Measurements from ENCODE around the gene DHRSX.
A peak's percentile ranks its signal among the peaks of the same experiment; 100 is the strongest.
"Not testable (repeated sequence)": the region's sequence is repeated elsewhere in the genome, so short reads cannot be mapped to it uniquely, and the experiment has no call there.

DHRSX gene

DNA sequence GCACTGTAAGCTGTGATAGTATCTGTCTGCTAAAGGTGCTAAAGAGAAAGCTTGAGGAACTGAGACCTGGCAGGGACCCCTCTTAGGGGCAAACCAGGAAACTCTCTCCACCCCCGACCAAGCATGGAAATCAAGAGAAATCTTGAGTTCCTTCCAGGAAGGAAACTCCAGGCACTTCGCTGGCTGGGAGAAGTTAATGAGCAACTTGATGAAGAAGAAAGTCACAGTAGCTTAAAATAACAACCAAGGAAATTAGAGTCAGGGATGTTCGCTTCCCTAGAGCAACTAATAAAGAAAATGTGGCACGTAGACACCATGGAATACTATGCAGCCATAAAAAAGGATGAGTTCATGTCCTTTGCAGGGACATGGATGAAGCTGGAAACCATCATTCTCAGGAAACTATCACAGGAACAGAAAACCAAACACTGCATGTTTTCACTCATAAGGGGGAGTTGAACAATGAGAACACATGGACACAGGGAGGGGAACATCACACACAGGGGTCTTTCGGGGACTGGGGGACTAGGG, 188.7 kb downstream of the DHRSX start:
- DNase-seq: not testable (repeated sequence)

- no peak for DNase-seq
These were observed 189.3 kb downstream of the DHRSX start for GRCh38 chrX:2311501-2311900.

DNA sequence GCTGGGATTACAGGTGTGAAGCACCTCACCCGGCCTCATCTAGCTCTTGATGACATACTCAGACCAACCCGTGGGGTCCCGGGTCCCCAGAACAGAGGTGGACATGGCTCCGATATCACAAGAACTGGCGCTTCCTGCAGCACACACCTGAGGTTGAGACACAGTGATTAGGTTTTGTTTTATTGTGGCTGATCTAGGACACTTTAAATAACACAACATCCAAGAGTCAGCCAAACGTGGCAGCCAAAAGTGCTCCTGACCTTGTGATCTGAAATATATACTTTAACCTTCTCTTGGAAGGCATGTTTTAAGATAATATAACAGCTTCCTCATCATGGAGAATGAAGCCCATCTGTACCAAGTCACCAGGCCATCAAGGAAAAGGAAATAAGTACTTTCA, 198.9 kb downstream of the DHRSX start:
- no peak for DNase-seq

- no peak for DNase-seq
These were observed 200.9 kb downstream of the DHRSX start for GRCh38 chrX:2299871-2300270.

- DNase-seq: peak in 1 of 3 donors; percentile 21
These were observed 214.0 kb downstream of the DHRSX start for GRCh38 chrX:2286731-2287130.

- no peak for DNase-seq
These were observed 216.2 kb downstream of the DHRSX start for GRCh38 chrX:2284601-2285000.

- no peak for DNase-seq
These were observed 216.6 kb downstream of the DHRSX start for GRCh38 chrX:2284133-2284532.

DNA sequence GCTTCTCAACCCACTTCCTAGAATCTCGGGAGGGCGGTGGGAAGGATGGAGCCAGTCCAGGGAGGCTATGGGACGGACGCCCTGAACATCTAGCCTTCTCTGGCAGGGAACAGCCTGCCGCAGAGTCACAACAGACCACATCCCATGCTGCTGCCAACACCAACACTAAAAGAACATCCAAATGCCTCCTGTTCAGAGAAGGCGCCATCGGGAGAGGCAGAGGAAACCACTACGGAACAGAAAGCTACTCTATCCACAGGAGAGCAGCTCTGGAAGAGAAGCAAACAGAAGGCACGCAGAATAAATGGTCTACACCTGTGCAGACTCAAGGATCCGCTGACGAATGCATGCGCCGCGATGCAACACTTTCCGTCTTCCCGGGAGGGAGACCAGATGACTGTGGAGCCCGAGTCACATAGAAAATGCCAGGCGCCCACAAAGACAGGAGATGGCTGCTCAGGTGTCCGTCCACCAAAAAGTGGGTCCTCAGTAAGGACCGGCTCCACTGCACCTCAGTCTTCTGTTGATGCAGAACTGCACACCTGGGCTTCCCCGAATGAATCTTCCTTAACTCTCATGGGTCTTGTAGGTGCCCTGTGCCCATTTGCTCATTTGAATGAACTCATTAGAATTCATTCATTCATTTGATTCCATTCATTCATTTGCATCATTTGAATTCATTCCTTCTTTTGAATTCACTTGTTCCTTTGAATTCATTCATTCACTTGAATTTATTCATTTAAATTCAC, 217.5 kb downstream of the DHRSX start:
- DNase-seq: no peak

DNA sequence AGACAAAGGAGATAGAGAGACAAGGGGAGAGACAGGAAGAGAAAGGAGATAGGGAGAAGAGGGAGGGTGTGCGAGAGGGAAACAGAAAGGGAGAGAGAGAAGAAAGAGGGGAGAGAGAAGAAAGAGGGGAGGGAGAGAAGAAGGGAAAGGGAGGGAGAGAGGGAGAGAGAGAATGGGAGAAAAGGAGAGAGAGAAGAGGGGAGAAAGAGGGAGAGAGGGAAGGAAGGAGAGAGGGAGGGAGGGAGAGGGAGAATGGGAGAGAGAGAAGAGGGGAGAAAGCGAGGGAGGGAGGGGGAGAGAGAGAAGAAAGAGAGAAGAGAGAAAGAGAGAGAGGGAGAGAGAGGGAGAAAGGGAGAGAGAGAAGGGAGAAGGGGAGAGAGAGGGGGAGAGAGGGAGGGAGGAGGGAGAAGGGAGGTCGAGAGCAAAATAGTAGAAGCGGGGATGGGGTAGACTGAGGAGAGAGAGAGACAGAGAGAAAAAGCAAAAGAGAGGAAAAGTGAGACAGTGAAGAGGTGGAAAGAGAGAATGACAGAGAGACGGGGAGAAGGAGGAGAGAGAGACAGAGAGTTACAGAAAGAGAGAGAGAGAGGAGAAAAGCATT, 218.2 kb downstream of the DHRSX start:
- DNase-seq: no peak

DNA sequence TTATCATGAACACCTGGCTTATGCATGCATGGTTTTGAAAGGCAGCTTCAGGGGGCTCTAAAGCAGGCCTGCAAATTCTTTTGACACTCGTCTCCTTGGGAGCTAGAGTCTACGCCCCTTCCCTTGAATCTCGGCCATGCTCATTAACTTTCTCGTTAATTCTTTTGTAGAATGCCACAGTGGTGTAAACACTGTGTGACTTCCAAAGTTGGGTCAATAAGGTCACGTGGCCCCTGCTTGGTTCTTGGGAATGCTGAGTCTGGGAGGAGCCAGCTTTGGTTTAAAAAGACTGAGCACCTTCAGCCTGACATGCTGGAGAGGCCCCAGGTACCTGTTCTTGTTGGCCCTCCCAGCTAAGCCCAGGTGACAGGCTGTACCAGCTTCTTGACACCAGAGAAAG, 228.4 kb downstream of the DHRSX start:
- DNase-seq: no peak

DNA sequence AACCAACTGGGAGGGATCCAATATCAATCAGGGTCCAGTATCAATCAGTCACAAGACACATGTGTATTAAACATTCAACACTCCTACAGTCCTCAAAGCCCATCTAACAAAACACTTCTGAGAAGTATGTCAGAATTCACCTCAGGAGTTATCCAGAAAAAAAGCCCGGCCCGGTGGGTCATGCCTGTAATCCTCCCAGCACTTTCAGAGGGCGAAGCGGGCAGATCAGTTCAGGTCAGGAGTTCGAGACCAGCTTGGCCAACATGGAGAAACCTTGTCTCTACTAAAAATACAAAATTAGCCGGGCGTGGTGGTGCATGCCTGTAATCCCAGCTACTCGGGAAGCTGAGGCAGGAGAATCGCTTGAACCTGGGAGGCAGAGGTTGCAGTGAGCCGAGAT, 229.2 kb downstream of the DHRSX start:
- DNase-seq: not testable (repeated sequence)

DNA sequence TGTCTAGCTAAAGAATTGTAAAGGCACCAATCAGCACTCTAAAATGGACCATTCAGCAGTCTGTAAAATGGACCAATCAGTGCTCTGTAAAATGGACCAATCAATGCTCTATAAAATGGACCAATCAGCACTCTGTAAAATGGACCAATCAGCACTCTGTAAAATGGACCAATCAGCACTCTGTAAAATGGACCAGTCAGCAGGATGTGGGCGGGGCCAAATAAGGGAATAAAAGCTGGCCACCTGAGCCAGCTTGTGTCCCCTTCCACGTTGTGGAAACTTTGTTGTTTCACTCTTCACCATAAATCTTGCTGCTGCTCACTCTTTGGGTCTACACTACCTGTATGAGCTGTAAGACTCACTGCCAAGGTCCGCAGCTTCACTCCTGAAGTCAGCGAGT, 230.0 kb downstream of the DHRSX start:
- not testable (repeated sequence) for DNase-seq

DNA sequence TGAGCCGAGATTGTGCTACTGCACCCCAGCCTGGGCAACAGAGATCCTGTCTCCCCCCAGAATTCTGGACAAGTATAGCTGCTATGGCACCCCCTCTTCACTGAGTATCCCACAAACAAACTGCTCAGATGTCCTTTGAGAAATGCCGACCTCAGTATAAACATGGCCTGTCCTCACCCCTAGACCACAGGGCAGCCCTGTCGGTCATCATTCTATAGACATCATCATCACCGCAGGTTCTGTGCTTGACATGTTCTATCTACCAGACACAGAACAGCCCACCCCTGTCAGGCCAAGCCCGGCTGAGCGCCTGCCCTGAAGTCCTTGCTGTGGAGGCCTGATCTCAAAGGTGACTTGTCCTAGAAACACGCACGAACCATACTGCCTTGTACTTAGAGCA, 232.9 kb downstream of the DHRSX start:
- DNase-seq: no peak

DNA sequence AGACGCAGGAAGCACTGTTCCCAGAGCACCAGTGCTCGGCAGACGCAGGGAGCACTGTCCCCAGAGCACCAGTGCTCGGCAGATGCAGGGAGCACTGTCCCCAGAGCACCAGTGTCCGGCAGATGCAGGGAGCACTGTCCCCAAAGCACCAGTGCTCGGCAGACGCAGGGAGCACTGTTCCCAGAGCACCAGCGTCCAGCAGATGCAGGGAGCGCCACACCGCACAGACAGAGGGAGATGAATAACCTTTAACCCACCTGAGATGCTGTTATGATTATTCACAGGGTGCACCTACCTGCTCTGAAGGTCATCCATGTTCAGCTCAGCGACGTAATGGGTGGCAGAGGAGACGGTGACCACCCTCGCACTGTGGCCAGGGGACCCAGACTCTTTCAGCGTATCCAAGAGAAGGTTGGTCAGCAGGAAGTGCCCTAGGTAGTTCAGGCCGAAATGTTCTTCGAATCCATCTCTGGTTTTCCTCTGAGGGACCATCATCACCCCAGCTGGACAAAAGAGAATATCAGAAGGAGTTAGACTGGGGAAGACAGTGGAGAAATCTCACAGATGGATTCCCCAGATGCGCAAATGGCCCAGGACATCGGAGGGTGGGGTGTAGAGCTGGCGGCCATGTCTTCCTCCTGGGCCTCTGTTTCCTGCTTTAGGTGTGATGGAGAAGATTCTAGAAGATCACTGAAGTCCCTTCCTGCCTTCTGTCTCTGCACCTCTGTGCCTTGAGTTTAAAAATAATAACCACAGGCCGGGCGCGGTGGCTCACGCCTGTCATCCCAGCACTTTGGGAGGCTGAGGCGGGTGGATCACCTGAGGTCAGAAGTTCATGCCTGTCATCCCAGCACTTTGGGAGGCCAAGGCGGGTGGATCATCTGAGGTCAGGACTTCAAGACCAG, 234.1 kb downstream of the DHRSX start:
- DNase-seq: no peak

DNA sequence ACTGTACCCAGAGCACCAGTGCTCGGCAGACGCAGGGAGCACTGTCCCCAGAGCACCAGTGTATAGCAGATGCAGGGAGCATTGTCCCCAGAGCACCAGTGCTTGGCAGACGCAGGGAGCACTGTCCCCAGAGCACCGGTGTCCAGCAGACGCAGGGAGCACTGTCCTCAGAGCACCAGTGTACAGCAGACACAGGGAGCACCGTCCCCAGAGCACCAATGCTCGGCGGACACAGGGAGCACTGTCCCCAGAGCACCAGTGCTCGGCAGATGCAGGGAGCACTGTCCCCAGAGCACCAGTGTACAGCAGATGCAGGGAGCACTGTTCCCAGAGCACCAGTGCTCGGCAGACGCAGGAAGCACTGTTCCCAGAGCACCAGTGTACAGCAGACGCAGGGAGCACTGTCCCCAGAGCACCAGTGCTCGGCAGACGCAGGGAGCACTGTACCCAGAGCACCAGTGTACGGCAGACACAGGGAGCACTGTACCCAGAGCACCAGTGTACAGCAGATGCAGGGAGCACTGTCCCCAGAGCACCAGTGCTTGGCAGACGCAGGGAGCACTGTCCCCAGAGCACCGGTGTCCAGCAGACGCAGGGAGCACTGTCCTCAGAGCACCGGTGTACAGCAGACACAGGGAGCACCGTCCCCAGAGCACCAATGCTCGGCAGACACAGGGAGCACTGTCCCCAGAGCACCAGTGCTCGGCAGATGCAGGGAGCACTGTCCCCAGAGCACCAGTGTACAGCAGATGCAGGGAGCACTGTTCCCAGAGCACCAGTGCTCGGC, 234.9 kb downstream of the DHRSX start:
- not testable (repeated sequence) for DNase-seq

DNA sequence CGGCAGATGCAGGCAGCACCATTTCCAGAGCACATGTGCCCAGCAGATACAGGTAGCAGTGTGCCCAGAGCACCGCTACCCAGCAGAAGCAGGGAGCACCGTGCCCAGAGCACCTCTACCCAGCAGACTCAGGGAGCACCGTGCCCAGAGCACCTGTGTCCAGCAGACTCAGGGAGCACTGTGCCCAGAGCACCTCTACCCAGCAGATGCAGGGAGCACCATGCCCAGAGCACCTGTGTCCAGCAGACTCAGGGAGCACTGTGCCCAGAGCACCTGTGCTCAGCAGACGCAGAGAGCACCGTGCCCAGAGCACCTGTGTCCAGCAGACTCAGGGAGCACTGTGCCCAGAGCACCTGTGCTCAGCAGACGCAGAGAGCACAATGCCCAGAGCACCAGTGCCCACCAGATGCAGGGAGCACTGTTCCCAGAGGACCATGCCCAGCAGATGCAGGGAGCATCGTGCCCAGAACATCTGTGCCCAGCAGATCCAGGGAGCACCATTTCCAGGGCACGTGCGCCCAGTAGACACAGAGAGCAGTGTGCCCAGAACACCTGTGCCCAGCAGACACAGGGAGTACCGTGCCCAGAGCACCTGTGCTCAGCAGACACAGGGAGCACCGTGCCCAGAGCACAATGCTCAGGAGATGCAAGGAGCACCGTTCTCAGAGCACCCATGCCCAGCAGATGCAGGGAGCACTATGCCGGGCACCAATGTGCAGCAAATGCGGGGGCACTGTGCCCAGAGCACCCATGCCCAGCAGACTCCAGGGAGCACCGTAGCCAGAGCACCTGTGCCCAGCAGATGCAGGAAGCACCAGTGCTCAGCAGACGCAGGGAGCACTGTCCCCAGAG, 236.4 kb downstream of the DHRSX start:
- DNase-seq: no peak

GRCh38 chrX:2263203-2263602, 237.6 kb downstream of the DHRSX start:
- no peak for DNase-seq

DNA sequence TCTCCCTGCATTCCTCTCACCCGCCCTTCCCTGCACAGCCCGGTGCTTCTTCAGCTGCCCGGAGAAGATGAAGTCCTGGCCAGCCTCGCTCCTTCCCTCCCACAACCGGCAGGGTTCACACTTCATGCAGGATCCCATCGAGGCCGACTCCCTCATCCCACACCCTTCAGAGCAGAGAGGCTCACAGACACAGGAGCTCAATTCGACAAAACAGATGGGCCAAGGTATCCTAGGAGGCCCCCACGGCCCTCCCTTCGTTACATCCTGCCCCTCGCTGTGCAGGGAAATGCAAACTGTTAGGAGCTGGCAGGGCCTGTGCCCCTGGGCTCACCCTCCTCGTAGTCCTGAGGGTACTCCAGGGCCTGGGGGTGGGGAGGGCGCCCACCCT, 238.1 kb downstream of the DHRSX start:
- no peak for DNase-seq

GRCh38 chrX:2261831-2262667, 238.7 kb downstream of the DHRSX start:
- no peak for DNase-seq

GRCh38 chrX:2252331-2253065, 248.3 kb downstream of the DHRSX start:
- DNase-seq: no peak

Data from suppressor macrophage treated with lipopolysaccharide for 1 hour (primary cell).